HL-60 (cell line): ENCODE results near the gene CHKB.

ENCODE experiments used
- DNase-seq, 2 experiments: peaks; one replicate each; pipeline ENCODE4 v3.0.0-alpha.2; 2010 to 2020; ENCODE audit warnings: low read depth in 1 of 2, low spot score in 1 of 2
- H3K27ac ChIP-seq: fragments of 250-450 bp; sonication (Bioruptor Pico); replicated peaks from 2 replicates; pipeline ENCODE4 v1.5.1; 2020; ENCODE audit warnings: mild to moderate bottlenecking, moderate library complexity
- H3K27me3 ChIP-seq: fragments of 250-450 bp; sonication (Bioruptor Pico); 2 replicates; pipeline ENCODE4 v1.5.1; 2021; ENCODE audit warnings: mild to moderate bottlenecking, moderate library complexity; ENCODE audit not compliant: insufficient read depth, poor library complexity, severe bottlenecking
- H3K4me3 ChIP-seq: replicated peaks from 2 replicates; pipeline ENCODE4 v1.5.1; 2011; ENCODE audit warnings: mild to moderate bottlenecking, control low read depth, low read length; ENCODE audit not compliant: insufficient read depth
- GABPA ChIP-seq: IDR thresholded peaks from 2 replicates; pipeline ENCODE4 v1.6.1; 2012; ENCODE audit warnings: low read depth
- POLR2AphosphoS5 ChIP-seq: IDR thresholded peaks from 2 replicates; pipeline ENCODE4 v1.6.1; 2012; ENCODE audit warnings: low read depth
- SPI1 ChIP-seq: IDR thresholded peaks from 2 replicates; pipeline ENCODE4 v1.6.1; 2012; ENCODE audit warnings: low read depth, mild to moderate bottlenecking, borderline replicate concordance
- TF ChIP-seq, protein P1 (sequence below): IDR thresholded peaks from 2 replicates; pipeline ENCODE4 v1.6.1; 2012; ENCODE audit warnings: low read depth; ENCODE audit not compliant: insufficient replicate concordance
- TF ChIP-seq, protein P2 (sequence below): IDR thresholded peaks from one replicate; pipeline ENCODE4 v1.5.1; 2011; ENCODE audit warnings: low read length, control low read depth, inconsistent platforms; ENCODE audit not compliant: insufficient read depth

Gene CHKB

DNA sequence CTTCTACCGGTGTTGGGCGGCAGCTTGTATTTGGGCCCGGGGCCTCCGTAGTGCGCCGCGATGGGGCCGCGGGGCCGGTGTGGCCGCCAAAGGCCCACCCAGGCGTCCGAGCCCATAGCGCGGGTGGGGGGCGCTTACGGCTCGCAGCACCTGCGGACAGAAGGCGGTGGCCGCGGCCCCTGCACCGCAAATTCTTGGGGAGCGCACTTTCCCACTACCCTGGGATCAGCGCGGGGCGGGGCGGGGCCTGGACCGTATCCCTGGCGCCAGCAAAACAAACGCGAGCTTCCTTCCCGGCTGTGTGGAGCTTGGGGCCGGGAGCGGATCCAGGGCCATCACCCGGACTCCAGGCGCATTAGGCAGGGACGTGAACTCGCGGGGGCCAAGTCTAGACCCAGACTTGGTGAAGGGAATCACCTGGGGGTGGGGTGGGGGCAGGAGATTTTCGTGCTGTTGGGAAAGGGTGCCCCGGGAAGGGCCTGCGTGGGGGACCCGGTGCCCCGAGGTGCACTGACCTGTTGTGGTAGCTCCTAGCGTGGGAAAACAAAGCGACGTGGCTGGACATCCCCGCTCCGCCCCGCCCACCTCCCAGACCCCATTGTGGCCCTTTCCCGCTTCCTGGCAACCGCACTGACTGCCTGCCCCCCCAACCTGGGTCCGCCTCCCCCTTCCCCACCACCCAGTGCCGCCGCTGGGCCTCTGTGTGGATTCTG, 50.5 kb downstream of the CHKB start:
- Histone ChIP-seq H3K27ac (peak overlapping the region; percentile 99), H3K27me3 (no peaks in the 10 kb centered on the region), H3K4me3 (peak overlapping the region; percentile 58)
- peak in 1 of 2 experiments; percentile 47 for DNase-seq
- TF ChIP-seq, protein P1, sequence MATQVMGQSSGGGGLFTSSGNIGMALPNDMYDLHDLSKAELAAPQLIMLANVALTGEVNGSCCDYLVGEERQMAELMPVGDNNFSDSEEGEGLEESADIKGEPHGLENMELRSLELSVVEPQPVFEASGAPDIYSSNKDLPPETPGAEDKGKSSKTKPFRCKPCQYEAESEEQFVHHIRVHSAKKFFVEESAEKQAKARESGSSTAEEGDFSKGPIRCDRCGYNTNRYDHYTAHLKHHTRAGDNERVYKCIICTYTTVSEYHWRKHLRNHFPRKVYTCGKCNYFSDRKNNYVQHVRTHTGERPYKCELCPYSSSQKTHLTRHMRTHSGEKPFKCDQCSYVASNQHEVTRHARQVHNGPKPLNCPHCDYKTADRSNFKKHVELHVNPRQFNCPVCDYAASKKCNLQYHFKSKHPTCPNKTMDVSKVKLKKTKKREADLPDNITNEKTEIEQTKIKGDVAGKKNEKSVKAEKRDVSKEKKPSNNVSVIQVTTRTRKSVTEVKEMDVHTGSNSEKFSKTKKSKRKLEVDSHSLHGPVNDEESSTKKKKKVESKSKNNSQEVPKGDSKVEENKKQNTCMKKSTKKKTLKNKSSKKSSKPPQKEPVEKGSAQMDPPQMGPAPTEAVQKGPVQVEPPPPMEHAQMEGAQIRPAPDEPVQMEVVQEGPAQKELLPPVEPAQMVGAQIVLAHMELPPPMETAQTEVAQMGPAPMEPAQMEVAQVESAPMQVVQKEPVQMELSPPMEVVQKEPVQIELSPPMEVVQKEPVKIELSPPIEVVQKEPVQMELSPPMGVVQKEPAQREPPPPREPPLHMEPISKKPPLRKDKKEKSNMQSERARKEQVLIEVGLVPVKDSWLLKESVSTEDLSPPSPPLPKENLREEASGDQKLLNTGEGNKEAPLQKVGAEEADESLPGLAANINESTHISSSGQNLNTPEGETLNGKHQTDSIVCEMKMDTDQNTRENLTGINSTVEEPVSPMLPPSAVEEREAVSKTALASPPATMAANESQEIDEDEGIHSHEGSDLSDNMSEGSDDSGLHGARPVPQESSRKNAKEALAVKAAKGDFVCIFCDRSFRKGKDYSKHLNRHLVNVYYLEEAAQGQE = no peak
- no peak for TF ChIP-seq POLR2AphosphoS5

DNA sequence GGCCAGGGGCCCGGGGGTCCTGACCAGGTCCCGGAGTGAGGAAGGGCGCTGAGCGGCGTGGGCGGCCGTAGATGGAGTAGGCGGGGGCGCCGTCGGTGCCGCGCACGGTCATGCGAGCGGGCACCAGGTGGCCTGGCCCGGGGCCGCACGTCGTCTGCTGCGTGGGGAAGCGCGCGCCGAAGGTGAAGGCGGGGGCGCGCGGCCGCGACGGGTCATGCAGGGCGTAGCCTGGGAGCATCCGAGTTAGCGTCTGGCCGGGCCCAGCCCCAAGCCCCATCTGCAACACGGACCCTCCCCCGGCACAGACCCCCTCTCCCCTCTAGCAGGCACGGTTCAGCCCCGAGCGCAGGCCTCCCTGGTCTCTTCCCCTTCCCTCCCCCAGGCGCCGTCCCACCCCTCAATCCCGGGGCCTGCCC, 51.1 kb downstream of the CHKB start:
- TF ChIP-seq POLR2AphosphoS5 (no peak), SPI1 (no peak), GABPA (no peak)
- TF ChIP-seq, protein P1 = no peak
- TF ChIP-seq, protein P2, sequence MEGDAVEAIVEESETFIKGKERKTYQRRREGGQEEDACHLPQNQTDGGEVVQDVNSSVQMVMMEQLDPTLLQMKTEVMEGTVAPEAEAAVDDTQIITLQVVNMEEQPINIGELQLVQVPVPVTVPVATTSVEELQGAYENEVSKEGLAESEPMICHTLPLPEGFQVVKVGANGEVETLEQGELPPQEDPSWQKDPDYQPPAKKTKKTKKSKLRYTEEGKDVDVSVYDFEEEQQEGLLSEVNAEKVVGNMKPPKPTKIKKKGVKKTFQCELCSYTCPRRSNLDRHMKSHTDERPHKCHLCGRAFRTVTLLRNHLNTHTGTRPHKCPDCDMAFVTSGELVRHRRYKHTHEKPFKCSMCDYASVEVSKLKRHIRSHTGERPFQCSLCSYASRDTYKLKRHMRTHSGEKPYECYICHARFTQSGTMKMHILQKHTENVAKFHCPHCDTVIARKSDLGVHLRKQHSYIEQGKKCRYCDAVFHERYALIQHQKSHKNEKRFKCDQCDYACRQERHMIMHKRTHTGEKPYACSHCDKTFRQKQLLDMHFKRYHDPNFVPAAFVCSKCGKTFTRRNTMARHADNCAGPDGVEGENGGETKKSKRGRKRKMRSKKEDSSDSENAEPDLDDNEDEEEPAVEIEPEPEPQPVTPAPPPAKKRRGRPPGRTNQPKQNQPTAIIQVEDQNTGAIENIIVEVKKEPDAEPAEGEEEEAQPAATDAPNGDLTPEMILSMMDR = no peak
- peak overlapping the region; percentile 99 for H3K27ac ChIP-seq
- no peaks in the 10 kb centered on the region for H3K27me3 ChIP-seq
- DNase-seq = peak; percentile 70 to 78
- peak overlapping the region; percentile 58 for H3K4me3 ChIP-seq

DNA sequence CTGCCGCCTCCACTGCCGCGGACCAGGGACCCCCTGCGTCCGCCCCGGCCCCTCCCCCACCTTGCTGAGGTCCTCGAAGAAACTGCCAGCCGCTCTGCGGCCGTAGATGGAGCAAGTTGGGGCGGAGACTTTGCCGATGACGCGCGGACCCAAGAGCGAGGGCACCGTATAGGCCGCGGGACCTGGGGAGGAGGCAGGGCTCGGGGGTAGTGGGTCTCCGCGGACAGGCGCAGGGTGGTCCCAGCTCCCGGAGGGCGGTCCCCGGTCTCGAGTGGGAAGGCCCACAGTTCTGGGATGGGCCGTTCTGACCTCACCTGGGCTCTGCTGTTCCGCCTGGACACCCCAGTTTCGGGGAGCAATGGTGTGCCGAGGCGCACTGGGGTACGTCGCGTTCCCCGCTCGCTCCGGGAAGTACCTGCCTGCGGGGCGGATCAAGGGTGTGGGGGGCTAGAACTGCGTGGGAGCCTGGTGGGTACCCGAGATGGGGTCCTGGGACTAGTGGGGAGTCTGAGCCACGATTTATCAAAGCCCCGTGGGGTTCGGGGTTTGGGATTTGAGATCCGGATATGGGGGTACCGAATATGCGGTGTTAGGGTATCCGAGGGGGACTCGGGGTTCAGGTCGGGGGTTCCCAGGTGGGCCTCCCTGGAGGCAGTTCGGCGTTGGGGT, 51.6 kb downstream of the CHKB start:
- Histone ChIP-seq H3K27me3 (no peaks in the 10 kb centered on the region), H3K27ac (peak overlapping the region; percentile 99), H3K4me3 (peak overlapping the region; percentile 58)
- TF ChIP-seq, protein P2 = no peak
- TF ChIP-seq, protein P1 = no peak
- no peak for TF ChIP-seq GABPA
- no peak for TF ChIP-seq SPI1
- peak; percentile 83 for TF ChIP-seq POLR2AphosphoS5
- DNase-seq = peak; percentile 86 to 93
